Activated CD4-positive, alpha-beta memory T cell treated with anti-CD3 and anti-CD28 coated beads, Interleukin-2, amount 10 ng/mL, durations not matched to agents 7 days and 5 days (primary cell): ENCODE measurements around the gene ZBTB14. TPM values are rescaled to one million over a fixed set of nuclear protein-coding genes. Genes with fewer than 3 reads are reported as not detected.
A peak's percentile ranks its signal among the peaks of the same experiment; 100 is the strongest.

Experiments
- CTCF ChIA-PET: fragments of 350-600 bp; sonication (Branson Sonifier 250); formaldehyde crosslinking; loops from one replicate; lab custom pipeline; 2021; ENCODE audit warnings: antibody characterized with exemption, inconsistent platforms; lab: Charles Lee
- POLR2A ChIA-PET: fragments of 350-600 bp; sonication (Branson Sonifier 250); formaldehyde crosslinking; loops from one replicate; lab custom pipeline; 2021; ENCODE audit warnings: antibody characterized with exemption; lab: Charles Lee
- DNase-seq: peaks from one replicate; pipeline ENCODE4 v3.0.0-alpha.2; 2020
- H3K27ac Mint-ChIP-seq: one replicate; pipeline ENCODE4 v1.8.0; 2021; ENCODE audit warnings: mild to moderate bottlenecking, mixed read lengths
- H3K27me3 Mint-ChIP-seq: one replicate; pipeline ENCODE4 v1.8.0; 2021; ENCODE audit warnings: mixed read lengths
- H3K36me3 Mint-ChIP-seq: one replicate; pipeline ENCODE4 v1.8.0; 2021; ENCODE audit warnings: low read depth, mixed read lengths
- H3K4me1 Mint-ChIP-seq: one replicate; pipeline ENCODE4 v1.8.0; 2021; ENCODE audit warnings: mixed read lengths
- H3K4me3 Mint-ChIP-seq: one replicate; pipeline ENCODE4 v1.8.0; 2021; ENCODE audit warnings: mild to moderate bottlenecking, mixed read lengths
- H3K9me3 Mint-ChIP-seq: one replicate; pipeline ENCODE4 v1.8.0; 2021; ENCODE audit warnings: mixed read lengths
- total RNA-seq, 2 experiments: library from RNA; stranded (reverse); gene quantifications; one replicate each; pipeline ENCODE4 v1.2.3, GENCODE V29; 2021

ZBTB14 gene
- total RNA-seq, 2 experiments from 2014 or later = 26.3 to 27.3 TPM

DNA sequence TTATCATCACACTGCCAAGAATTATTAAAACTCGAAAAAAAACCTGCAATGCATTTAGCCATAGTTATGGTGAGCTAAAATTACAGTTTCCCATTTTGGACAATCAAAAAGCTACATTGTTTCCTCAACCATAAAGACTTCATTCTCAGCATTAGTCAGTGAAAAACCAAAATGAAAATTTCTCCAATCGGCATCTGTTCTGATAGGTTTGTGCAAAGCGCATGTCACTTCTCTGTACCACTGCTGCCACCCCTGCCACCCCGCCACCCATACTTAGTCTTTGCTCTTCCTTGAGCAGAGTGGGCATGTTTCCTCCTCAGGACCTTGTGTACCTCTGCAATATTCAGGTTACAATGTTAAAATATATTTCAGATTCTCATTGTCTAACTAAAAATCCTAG is 7.1 kb upstream of the ZBTB14 start:
- Mint-ChIP-seq H3K36me3 (no peaks in the 10 kb centered on the region), H3K9me3 (no peaks in the 10 kb centered on the region), H3K4me1 (peaks cover 1% of the 10 kb centered on the region), H3K4me3 (no peak overlapping the region), H3K27me3 (peaks cover 37% of the 10 kb centered on the region), H3K27ac (no peak overlapping the region)
- POLR2A ChIA-PET = interaction anchor here (2.3 to 5.0 kb wide), 2 partner anchors 7 to 65 kb away, joined by 13 to 31 read pairs; partner anchors contain the start of gene ZBTB14
- no peak for DNase-seq
- CTCF ChIA-PET = no interaction called here

DNA sequence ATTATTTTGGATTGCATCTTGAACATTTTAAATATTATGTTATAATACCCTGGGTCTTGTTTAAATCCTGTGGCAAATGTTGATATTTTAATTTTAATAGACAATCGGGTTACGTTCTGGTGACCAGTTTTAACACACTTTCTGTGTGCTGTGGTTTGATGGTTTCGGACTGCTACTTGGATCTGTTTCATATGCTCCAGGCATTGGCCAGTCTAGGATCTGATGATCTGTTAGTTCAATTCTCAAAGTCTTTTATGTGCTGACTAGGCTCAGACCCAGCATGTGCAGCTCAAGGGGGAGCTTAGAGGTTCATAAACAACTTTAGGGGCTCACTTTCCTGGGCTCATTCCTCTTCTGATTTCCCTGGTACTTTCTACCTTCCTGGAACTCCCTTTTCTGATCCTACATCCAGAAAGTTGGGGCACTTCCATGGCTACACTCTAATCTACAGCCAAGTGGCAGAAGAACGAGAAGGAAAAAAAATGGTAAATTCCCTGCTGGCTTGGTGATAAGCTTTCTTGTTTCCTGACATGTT is 5.0 kb upstream of the ZBTB14 start:
- DNase-seq = no peak
- no peaks in the 10 kb centered on the region for H3K9me3 Mint-ChIP-seq
- peaks cover 7% of the 10 kb centered on the region for H3K4me1 Mint-ChIP-seq
- peaks cover 37% of the 10 kb centered on the region for H3K27me3 Mint-ChIP-seq
- CTCF ChIA-PET = no interaction called here
- no peaks in the 10 kb centered on the region for H3K36me3 Mint-ChIP-seq
- no peak overlapping the region for H3K4me3 Mint-ChIP-seq
- POLR2A ChIA-PET = interaction anchor here (1.8 kb wide), 1 partner anchor 63 kb away, joined by 8 read pairs; no protein-coding TSS in a partner anchor
- H3K27ac Mint-ChIP-seq = no peak overlapping the region

DNA sequence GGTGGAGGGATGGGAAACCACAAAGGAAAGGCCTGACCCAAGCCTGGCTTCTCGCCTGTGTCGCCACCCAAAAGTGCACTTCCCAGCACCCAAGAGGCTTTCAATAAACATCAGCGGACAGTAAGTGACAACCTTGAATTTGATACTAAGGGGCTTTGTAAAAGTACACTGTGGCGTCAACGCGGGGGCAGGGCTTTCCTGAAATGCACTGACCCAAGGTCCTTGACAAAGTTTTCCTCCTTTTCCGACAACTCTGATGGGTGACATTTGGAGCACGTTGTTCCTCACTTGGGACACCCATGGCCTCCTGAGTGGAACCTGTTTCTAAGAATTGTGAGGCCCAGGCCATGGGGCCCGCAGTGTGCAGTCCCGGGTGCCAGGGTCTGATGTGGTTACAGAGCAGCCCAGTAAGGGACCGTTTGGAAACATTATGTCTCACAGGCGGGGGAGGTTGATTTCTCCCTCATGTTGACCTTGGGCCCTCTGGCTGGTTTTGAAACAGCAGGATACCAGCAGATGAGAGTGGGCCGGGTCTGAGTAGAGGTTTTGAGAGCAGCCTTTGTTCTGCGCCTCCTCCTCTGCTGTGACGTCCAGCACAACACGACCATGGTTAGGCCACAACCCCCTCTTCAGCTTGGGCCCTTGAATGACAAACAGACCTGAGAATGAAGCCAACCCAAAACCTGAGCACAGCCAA is 2.8 kb upstream of the ZBTB14 start:
- peaks cover 26% of the 10 kb centered on the region for H3K27me3 Mint-ChIP-seq
- no peak overlapping the region for H3K4me3 Mint-ChIP-seq
- DNase-seq = no peak
- H3K27ac Mint-ChIP-seq = no peak overlapping the region
- peaks cover 2% of the 10 kb centered on the region for H3K36me3 Mint-ChIP-seq
- peaks cover 21% of the 10 kb centered on the region for H3K4me1 Mint-ChIP-seq
- ChIA-PET POLR2A (interaction anchor here (0.6 to 5.2 kb wide), 4 partner anchors 29 to 61 kb away, joined by 3 to 230 read pairs (median 16); no protein-coding TSS in a partner anchor), CTCF (no interaction called here)
- H3K9me3 Mint-ChIP-seq = no peaks in the 10 kb centered on the region

DNA sequence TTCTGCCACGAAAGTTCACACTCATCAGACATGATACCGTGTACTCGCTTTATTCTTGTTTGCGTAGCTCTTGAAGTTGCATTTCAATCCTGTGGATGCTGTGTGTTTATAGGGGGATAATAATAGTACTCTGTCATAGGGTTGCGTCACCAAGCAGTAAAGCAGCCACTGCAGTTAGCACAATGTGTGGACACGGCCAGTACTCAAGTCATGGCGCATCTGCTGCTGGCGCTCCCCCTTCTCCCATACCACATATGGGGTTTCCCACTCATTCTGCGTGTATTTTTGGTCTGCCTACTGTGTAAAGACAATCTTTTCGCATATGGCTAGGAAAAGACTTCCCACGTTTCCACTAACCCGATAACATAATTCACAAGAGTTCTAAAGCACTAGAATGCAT is 2.1 kb upstream of the ZBTB14 start:
- H3K4me1 Mint-ChIP-seq = peaks cover 26% of the 10 kb centered on the region
- H3K27ac Mint-ChIP-seq = no peak overlapping the region

DNA sequence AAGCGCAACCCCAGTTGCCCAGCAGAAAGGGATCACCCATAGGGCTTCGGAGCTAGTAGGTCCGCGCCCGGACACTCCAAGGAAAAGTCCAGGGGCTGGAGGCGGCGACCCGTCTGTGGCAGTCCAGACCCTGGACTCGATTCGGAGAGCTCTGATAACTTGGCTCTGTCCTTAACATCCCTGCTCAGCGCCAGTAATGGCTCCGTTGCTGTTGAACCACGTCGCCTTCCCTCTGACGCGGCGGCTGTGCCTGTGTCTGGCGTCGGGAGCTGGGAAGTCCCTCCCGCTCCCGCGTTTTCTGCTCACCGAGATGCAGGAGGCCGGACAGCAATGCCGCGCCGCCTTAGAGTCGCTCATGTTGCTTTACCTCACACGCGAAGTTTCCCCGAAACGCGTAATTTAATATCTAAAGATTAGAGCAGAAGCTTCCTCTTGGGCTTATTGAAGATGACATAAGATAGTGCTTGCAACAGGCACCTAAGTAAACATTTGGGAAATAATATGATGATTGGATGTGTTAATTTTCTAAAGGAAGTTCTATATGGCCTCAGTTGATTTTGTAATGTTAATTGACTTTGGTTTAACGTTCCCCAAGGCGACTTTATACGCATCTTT is 1.3 kb upstream of the ZBTB14 start:
- H3K27me3 Mint-ChIP-seq = peaks cover 15% of the 10 kb centered on the region
- DNase-seq = peak; percentile 65
- H3K4me3 Mint-ChIP-seq = peak overlapping the region; percentile 78
- CTCF ChIA-PET = interaction anchor here (1.2 to 4.9 kb wide), 2 partner anchors 13 to 59 kb away, joined by 3 to 41 read pairs; no protein-coding TSS in a partner anchor
- H3K36me3 Mint-ChIP-seq = peaks cover 16% of the 10 kb centered on the region
- POLR2A ChIA-PET = interaction anchor here (0.9 to 5.2 kb wide), 7 partner anchors 8 to 1703 kb away, joined by 3 to 230 read pairs (median 27); no protein-coding TSS in a partner anchor
- peaks cover 26% of the 10 kb centered on the region for H3K4me1 Mint-ChIP-seq
- peak overlapping the region; percentile 87 for H3K27ac Mint-ChIP-seq
- H3K9me3 Mint-ChIP-seq = no peaks in the 10 kb centered on the region

More for the DNA sequence above, 2.1 kb upstream of the ZBTB14 start:
- Mint-ChIP-seq H3K4me3 (peak overlapping the region; percentile 40), H3K36me3 (peaks cover 8% of the 10 kb centered on the region), H3K27me3 (peaks cover 20% of the 10 kb centered on the region), H3K9me3 (no peaks in the 10 kb centered on the region)
- CTCF ChIA-PET = interaction anchor here (4.9 kb wide), 1 partner anchor 60 kb away, joined by 41 read pairs; no protein-coding TSS in a partner anchor
- no peak for DNase-seq
- POLR2A ChIA-PET = interaction anchor here (4.0 to 5.2 kb wide), 4 partner anchors 7 to 60 kb away, joined by 27 to 230 read pairs (median 51); no protein-coding TSS in a partner anchor

DNA sequence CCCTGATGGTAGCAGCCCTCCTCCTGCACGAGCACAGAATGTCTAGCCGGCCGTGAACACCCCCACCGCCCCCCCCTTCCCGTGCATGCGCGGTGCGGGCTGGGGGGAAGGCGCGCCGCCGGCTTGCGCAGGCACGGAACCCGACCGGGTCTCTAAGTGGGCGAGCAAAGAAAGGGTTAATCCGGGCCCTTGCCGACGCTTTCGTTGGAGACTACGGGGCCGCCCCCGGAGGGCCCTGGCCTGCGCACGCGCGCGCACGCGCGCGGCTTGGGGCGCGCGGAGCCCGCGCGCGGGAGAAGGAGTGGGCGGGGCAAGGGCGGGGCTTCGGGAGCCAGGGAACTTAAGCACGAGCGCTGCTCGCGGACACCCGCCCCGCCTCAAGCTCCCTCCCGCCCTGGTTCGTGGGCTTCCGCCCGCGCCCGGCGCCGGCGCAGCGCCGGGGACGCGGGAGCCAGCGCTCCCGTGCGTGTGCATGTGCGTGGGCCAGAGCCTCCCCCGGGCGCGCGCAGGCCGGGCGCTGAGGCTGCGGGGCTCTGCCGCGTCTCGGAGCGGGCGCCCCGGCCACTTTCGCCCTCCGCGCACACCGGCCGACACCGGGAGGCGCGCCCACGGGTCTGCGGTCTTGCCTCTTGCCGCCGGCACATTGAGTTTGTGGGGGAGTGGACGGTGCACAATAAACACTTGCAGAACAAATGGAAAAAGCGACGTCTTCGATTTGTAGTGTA is 617 bp upstream of the ZBTB14 start:
- POLR2A ChIA-PET = interaction anchor here (0.9 to 5.2 kb wide), 9 partner anchors 9 to 1702 kb away, joined by 3 to 230 read pairs (median 11); no protein-coding TSS in a partner anchor
- Mint-ChIP-seq H3K27ac (peak overlapping the region; percentile 87), H3K36me3 (peaks cover 23% of the 10 kb centered on the region), H3K9me3 (no peaks in the 10 kb centered on the region), H3K4me1 (peaks cover 28% of the 10 kb centered on the region), H3K4me3 (peak overlapping the region; percentile 78), H3K27me3 (peaks cover 10% of the 10 kb centered on the region)
- peak; percentile 96 for DNase-seq
- CTCF ChIA-PET = interaction anchor here (0.6 to 4.9 kb wide), 3 partner anchors 13 to 1998 kb away, joined by 3 to 41 read pairs (median 4); no protein-coding TSS in a partner anchor

DNA sequence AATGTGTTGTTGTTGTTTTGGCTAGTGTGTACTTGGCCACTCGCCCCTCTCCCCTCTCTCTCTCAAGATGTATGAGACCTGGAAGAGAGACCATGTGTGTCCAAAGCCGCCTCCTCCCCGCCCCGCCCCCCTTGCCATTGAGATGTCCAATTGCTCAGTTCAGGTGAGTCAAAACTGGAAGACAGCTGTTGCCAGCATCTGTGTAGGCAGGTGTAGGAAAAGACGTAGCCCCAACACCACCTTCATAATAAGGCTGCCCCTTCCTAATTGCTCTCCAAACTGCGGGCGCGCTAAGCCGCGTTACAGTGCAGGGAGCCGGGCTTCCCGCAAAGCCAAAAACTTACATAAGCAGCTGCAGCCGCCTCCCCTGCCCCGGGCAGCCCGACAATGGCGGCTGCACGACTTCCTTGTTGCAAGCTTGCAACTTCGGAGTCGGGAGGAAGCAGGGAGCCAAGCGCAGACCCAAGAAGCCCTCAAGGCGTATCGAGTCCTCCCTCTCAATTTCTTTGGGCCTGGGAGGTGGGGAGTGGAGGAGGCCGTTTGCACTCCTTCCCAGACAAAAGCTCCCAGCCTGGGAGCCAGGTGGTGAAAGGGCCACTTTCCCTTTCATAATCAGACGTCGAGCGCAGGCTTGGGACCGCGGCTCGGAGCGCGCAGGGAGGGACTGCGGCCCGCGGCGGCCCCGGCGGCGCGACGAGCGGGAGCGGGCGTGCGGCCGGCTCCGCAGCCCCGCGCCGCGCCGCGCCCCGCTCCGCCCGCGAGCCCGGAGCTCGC is 882 bp downstream of the ZBTB14 start:
- ChIA-PET POLR2A (interaction anchor here (0.9 to 5.2 kb wide), 11 partner anchors 9 to 162 kb away, joined by 3 to 230 read pairs (median 10); no protein-coding TSS in a partner anchor), CTCF (interaction anchor here (1.1 to 4.9 kb wide), 2 partner anchors 11 to 57 kb away, joined by 3 to 41 read pairs; no protein-coding TSS in a partner anchor)
- DNase-seq = peak; percentile 67
- no peaks in the 10 kb centered on the region for H3K9me3 Mint-ChIP-seq
- H3K27me3 Mint-ChIP-seq = peaks cover 4% of the 10 kb centered on the region
- H3K36me3 Mint-ChIP-seq = peaks cover 35% of the 10 kb centered on the region
- H3K4me1 Mint-ChIP-seq = peaks cover 28% of the 10 kb centered on the region
- peak overlapping the region; percentile 96 for H3K27ac Mint-ChIP-seq
- peak overlapping the region; percentile 89 for H3K4me3 Mint-ChIP-seq

DNA sequence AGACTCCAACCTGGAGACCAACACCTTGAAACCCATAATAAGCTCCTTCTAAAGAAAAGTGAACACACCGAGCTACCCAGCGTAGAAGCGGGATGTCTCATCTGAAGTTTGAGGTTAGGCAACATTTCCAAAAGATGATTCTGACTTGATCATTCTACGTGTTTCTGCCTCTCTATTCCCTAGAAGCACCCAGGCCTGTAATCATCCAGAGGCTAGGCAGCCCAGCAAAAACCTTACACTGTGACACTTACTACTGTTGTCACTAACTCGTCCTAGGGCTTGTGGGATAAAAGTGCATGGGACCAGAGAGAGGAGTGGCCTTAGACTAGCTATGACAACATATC is 1.4 kb downstream of the ZBTB14 start:
- POLR2A ChIA-PET = interaction anchor here (0.9 to 5.2 kb wide), 9 partner anchors 9 to 92 kb away, joined by 3 to 230 read pairs (median 11); no protein-coding TSS in a partner anchor
- peak overlapping the region; percentile 89 for H3K4me3 Mint-ChIP-seq
- no peak for DNase-seq
- H3K4me1 Mint-ChIP-seq = peaks cover 28% of the 10 kb centered on the region
- peaks cover 35% of the 10 kb centered on the region for H3K36me3 Mint-ChIP-seq
- CTCF ChIA-PET = interaction anchor here (1.1 to 4.9 kb wide), 2 partner anchors 10 to 57 kb away, joined by 3 to 41 read pairs; no protein-coding TSS in a partner anchor
- peaks cover 4% of the 10 kb centered on the region for H3K27me3 Mint-ChIP-seq
- H3K9me3 Mint-ChIP-seq = no peaks in the 10 kb centered on the region
- peak overlapping the region; percentile 96 for H3K27ac Mint-ChIP-seq

DNA sequence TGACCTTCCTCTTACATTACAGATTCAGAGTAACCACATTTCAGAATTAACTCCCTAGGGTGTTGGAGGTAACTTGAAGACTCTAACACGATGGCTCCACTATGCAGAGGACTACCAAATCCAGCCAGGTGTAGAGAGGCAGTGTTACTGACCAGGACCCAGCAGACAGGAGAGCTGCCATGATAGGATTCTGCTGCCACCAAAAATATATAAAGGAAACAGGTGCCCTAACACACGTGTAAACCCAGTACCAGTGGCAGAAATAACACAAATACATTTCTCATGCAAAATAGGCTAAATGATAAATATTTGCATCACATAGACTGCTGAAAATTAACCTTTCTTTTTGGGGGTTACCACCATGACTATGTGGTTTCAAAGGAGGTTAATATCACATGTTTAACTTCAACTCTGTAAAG is 7.0 kb downstream of the ZBTB14 start:
- CTCF ChIA-PET = no interaction called here
- H3K27ac Mint-ChIP-seq = no peak overlapping the region
- H3K4me1 Mint-ChIP-seq = peaks cover 8% of the 10 kb centered on the region
- no peak for DNase-seq
- H3K27me3 Mint-ChIP-seq = no peaks in the 10 kb centered on the region
- H3K9me3 Mint-ChIP-seq = no peaks in the 10 kb centered on the region
- no peak overlapping the region for H3K4me3 Mint-ChIP-seq
- H3K36me3 Mint-ChIP-seq = peaks cover 49% of the 10 kb centered on the region
- POLR2A ChIA-PET = interaction anchor here (0.6 kb wide), 1 partner anchor 48 kb away, joined by 3 read pairs; no protein-coding TSS in a partner anchor

DNA sequence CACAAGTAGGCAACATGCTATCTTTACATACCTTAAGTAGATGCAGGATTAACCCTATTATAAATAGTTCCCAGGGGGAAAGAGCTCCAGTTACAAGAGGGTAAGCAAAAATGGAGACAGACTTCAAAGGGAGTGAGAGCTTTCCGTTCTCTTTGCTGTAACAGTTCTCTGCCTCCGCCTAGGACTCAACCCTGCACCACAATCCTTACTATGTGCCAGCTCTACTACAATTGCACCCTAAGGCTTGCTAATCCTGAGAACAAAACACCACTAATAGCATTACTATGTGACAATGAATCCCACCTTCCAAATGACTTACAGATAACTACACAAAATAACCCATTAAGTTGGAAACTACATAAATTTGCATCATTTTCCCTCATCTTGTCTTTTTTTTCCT is 7.7 kb downstream of the ZBTB14 start:
- DNase-seq = no peak
- H3K4me1 Mint-ChIP-seq = peaks cover 2% of the 10 kb centered on the region
- no peak overlapping the region for H3K27ac Mint-ChIP-seq
- H3K9me3 Mint-ChIP-seq = peaks cover 2% of the 10 kb centered on the region
- ChIA-PET CTCF (no interaction called here), POLR2A (no interaction called here)
- H3K4me3 Mint-ChIP-seq = no peak overlapping the region
- H3K36me3 Mint-ChIP-seq = peaks cover 46% of the 10 kb centered on the region
- H3K27me3 Mint-ChIP-seq = no peaks in the 10 kb centered on the region

DNA sequence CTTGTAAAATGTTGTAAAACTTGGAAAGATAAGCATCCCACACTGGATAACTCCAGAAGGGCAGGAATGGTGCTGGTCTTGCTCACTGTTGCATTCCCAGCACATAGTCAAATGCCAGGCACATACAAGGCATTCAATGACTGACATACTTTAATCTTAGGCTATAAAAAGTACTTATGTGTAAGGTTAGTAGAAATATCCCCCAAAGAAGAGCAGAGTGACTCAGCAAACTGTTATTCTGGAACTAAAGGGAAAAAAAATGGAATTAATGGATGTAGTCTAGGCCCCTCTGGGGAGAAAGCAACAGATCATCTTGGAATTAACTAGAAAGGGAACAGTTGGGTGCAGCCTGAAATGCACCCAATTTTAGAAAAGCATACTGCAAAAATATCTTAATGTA is 9.0 kb downstream of the ZBTB14 start:
- DNase-seq = no peak
- Mint-ChIP-seq H3K27ac (no peak overlapping the region), H3K36me3 (peaks cover 32% of the 10 kb centered on the region), H3K27me3 (no peaks in the 10 kb centered on the region), H3K4me1 (peaks cover 4% of the 10 kb centered on the region), H3K9me3 (peaks cover 3% of the 10 kb centered on the region), H3K4me3 (no peak overlapping the region)
- POLR2A ChIA-PET = no interaction called here
- CTCF ChIA-PET = no interaction called here
